Measurements from ENCODE around the gene FXN.
"Not testable (repeated sequence)": the region's sequence is repeated elsewhere in the genome, so short reads cannot be mapped to it uniquely, and the experiment has no call there.

The FXN gene

DNA sequence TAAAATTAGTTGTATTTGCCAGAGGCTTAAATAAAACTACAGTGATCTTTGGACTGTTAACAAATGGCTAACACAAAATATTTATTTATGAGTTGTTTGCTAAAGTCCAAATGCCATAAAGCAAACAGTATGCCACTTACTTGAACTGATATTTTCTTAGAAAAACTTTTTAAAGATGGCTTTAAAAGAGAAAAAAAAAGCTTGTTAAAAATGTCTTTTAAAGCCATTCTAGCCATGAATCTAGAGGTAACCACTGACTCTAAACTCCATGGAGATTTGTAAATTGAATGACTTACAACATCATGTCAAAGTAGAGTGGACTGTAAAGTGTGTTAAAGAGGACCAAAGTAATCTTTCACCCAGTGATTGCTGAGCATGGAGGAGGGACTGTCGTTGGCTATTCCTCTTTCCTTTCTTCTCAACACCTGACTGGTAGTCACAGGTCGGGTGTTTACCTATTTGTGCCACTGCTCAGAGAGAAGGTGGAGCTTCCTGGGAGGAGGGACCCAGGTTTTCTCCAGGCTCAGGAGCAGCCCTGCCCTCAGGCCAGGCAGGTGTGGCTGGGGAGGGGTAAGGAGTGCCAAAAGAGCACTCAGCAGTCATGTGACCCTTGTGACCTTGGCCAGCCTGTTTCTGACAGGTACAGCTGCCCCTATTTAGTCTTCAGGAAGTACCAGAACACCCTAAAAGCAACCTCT, 69.4 kb downstream of the FXN start:
- DNase-seq (ENCODE audit: low spot score) = no peak

DNA sequence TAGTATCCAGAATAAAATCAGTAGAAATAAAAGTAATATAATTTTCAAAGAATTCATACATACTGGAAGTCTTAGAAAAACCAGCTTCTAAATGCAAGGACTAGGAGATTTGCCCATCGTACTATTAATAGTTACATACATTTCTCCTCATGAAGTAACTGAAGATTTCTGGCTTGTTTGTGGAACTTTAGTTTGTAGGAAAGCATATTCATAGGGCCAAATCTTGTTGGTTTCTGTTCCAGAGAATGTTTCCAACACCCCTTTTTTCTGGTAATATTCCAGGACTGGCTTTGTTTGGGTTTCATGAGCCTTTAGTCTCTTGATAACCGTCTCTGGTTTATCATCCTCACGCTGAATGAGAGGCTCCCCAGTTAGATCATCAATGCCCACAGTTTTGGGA, 72.2 kb downstream of the FXN start:
- DNase-seq (ENCODE audit: low spot score) = no peak

GRCh38 chr9:69108706-69109105, 73.2 kb downstream of the FXN start:
- not testable (repeated sequence) for DNase-seq (ENCODE audit: low spot score)

DNA sequence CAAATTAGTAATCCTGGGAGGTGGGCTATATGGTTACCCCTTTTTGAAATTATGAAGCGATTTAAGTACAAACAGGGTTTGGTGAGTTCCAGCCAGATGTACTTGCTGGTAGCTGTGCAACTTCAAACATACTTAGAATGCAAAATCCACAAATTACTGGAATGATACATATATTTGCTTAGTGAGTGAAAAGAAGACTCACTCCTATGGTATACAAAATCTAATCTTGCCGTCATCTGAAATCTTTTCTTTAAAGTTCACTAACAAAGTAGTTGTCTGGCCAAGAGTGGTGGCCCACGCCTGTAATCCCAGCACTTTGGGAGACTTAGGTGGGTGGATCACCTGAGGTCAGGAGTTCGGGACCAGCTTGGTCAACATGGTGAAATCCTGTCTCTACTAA, 73.6 kb downstream of the FXN start:
- no peak for DNase-seq (ENCODE audit: low spot score)

DNA sequence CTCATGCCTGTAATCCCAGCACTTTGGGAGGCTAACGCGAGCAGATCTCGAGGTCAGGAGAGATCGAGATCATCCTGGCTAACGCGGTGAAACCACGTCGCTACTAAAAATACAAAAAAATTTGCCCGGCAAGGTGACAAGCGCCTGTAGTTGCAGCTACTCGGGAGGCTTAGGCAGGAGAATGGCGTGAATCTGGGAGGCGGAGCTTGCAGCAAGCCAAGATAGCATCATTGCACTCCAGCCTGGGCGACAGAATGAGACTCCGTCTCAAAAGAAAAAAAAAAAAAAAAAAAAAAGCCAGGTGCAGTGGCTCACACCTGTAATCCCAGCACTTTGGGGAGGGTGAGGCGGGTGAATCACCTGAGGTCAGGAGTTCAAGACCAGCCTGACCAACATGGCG, 77.1 kb downstream of the FXN start:
- DNase-seq (ENCODE audit: low spot score) = not testable (repeated sequence)

- no peak for DNase-seq (ENCODE audit: low spot score)
These were observed 80.1 kb downstream of the FXN start for GRCh38 chr9:69115621-69116020.

- no peak for DNase-seq (ENCODE audit: low spot score)
These were observed 83.1 kb downstream of the FXN start for GRCh38 chr9:69118656-69119055.

- no peak for DNase-seq (ENCODE audit: low spot score)
These were observed 85.0 kb downstream of the FXN start for GRCh38 chr9:69120380-69121154.

DNA sequence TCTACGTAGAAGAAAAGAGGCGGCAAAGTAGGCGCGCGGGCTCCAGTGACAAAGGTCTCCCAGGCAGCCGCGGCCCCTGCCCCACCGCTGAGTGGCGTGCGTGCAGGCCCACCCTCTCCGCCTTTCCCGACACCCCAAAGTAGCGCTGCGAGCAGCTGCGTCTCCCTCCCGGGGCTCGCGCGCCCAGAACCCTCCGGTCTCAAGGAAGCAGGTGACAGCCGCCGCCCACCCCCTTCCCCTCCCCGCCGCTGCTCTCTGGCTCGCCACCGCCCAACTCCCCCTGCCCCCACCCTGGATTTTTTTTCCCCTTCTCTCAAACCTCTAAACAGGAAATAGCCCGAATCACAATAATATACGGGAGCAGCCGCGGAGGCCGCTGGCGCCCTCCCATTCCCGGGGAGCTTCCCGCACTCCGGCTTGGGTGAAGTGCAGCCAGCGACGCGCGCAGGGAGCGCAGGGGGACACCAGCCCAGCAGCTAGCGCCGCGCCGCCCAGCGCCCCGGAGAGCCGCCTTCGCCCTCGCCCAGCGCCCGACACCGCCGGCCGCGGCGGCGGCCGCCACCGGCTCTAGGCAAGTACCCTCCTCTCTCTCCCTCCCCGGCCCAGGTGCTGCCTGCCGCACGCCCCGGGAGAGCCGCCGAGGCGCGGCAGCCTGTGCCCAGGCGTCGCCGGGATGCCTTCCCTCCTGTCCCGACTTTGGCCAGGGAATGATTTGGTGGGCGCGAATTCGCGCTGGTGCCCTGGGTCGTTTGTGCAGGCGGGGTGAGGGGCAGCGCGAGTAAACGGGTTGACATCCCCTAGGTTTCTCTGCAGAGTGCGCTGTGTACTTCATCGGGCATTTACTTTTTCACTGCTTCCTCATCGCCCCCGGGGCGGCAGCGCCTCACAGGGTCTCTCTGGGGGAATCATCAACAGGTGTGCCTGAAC, 85.9 kb downstream of the FXN start:
- DNase-seq (ENCODE audit: low spot score) = no peak

DNA sequence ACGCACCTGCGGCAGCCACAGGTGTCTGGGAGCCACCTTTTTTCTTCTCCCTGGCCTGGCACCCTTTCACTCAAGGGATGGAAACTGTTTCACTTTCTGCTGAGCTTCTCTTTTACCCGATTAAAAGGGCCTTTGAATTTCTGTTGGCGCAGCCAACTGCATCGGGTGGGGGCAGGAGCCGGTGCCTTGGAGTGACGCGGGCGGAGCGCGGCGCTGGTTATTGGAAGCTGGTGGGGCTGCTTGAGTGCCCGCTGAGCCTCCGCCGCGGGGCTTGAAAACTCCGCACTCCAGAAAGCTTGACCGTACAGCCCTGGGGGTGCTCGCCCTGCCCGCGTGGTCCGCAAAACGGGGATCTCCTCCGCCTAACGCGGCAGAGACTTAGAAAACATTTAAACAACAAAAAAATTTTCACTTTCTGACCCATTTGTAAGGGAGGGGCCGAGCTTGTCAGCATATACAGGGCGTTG, 86.6 kb downstream of the FXN start:
- peak; percentile 48 for DNase-seq (ENCODE audit: low spot score)

GRCh38 chr9:69122549-69123141, 87.1 kb downstream of the FXN start:
- peak; percentile 51 for DNase-seq (ENCODE audit: low spot score)

DNA sequence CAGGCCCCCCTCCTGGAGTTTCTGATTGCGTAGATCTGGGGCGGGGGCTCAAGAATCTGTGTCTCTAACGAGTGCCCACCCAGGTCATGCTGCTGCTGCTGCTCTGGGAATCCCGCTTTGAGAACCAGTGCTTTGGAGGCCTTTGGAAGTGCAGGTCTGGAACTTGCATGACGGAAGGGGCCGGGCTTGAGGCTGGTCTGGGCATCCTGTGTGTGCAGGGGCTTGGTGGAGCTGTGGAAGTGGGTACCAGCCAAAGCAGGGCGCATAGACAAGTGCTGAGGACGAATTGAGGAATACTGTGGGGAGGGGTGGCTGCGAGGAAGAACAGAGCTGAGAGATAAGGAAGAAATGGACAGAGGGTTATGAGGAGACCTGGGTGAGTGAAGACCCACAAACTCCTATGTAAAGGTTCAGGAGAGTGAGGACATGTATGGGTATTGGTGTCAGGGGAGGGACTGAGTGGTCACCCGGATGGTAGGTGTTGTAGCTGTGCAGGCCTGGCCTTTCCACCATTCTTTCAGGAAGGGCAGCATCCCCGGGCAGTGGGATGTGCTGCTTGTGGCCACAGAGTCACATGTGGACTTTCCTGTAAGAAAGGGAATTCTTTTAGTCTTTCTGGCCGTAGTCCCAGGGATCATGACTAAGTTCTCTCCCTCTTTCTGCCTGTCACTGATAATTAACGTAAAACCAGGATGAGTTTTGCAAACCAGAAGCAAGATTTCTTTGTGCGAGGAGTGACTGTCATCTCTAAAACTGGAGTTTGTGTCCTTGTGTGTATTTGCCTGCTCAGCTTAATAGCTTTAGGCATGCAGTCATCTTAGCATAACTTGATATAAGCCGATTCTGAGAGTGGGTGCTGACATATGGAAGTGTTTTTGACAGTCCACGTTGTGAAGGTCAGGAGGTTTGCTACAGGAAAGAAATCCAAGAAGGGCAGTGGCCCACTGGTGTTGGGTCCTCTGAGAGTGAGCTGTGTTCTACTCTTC, 95.2 kb downstream of the FXN start:
- peak; percentile 71 for DNase-seq (ENCODE audit: low spot score)

- no peak for DNase-seq (ENCODE audit: low spot score)
These were observed 96.1 kb downstream of the FXN start for GRCh38 chr9:69131682-69132081.

DNA sequence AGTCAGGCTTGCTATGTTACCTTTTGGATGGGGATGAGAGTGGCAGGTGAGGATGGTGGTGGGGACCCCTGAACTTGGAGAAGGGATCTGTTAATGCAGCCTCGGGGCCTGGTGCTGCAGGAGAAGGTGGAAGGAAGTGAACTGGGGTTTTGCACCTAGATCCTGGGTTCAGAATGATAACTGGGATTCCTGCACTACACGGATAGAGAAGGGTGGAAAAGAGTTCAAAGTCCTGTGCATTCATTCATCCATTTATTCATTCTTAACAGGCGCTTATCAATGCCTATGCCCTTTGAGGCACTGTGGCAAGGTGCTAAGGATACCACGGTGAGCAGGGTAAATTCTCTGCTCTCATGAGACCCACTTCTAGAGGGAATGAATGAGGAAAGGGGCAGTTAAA, 96.8 kb downstream of the FXN start:
- no peak for DNase-seq (ENCODE audit: low spot score)

GRCh38 chr9:69134412-69134811, 98.9 kb downstream of the FXN start:
- no peak for DNase-seq (ENCODE audit: low spot score)

GRCh38 chr9:69136185-69136584, 100.6 kb downstream of the FXN start:
- no peak for DNase-seq (ENCODE audit: low spot score)

- no peak for DNase-seq (ENCODE audit: low spot score)
These were observed 101.2 kb downstream of the FXN start for GRCh38 chr9:69136779-69137178.

- DNase-seq (ENCODE audit: low spot score) = no peak
These were observed 101.8 kb downstream of the FXN start for GRCh38 chr9:69137311-69137710.

- no peak for DNase-seq (ENCODE audit: low spot score)
These were observed 104.0 kb downstream of the FXN start for GRCh38 chr9:69139596-69139995.

GRCh38 chr9:69140123-69140735, 104.7 kb downstream of the FXN start:
- DNase-seq (ENCODE audit: low spot score) = no peak
